Vagina (tissue), 2 donors: ENCODE results near the gene SNX1. TPM values are rescaled to one million over a fixed set of nuclear protein-coding genes. Genes with fewer than 3 reads are reported as not detected.
A peak's percentile ranks its signal among the peaks of the same experiment; 100 is the strongest.

Experiments
- DNase-seq, 2 donors: peaks; one replicate each; pipeline ENCODE4 v3.0.0-alpha.2; 2017; ENCODE audit errors: extremely low spot score in 2 of 2
- H3K27ac ChIP-seq: fragments of 200-600 bp; sonication (generic); one replicate; pipeline ENCODE4 v1.5.1; 2019
- H3K27me3 ChIP-seq: fragments of 200-600 bp; sonication (generic); one replicate; pipeline ENCODE4 v1.5.1; 2019
- H3K36me3 ChIP-seq, 2 donors: fragments of 200-600 bp; sonication (generic); one replicate each; pipeline ENCODE4 v1.5.1; 2017 to 2019
- H3K4me1 ChIP-seq: fragments of 200-600 bp; sonication (generic); one replicate; pipeline ENCODE4 v1.5.1; 2019
- H3K4me3 ChIP-seq, 2 donors: fragments of 200-600 bp; sonication (generic); 1 replicate in 1 of 2; 2 replicates in 1 of 2; pipeline ENCODE4 v1.5.1; 2016 to 2019
- H3K9me3 ChIP-seq: fragments of 200-600 bp; sonication (generic); one replicate; pipeline ENCODE4 v1.5.1; 2019
- POLR2A ChIP-seq, 2 donors: fragments of 450-650 bp; IDR thresholded peaks; one replicate each; pipeline ENCODE4 v1.6.1; 2017; ENCODE audit warnings: antibody characterized with exemption in 2 of 2, mild to moderate bottlenecking in 2 of 2, moderate library complexity in 2 of 2
- POLR2AphosphoS5 ChIP-seq, 2 donors: sonication (generic); formaldehyde crosslinking; IDR thresholded peaks; one replicate each; pipeline ENCODE4 v1.9.0; 2017; ENCODE audit warnings: antibody characterized with exemption in 2 of 2, mild to moderate bottlenecking in 2 of 2, low read depth in 1 of 2; ENCODE audit not compliant: insufficient read depth in 1 of 2
- intact Hi-C: fragments of 100-400 bp; cut with DNase I; formaldehyde crosslinking; loops from one replicate; pipeline ENCODE4 v1.15.1; 2023
- total RNA-seq: library from RNA; depleted of rRNA; stranded (reverse); fragments of >200 nt; gene quantifications from one replicate; pipeline ENCODE4 v1.2.3, GENCODE V29; 2016
- TF ChIP-seq, protein P1 (sequence below), 3 experiments: fragments of 450-650 bp in 2 of 3; fragments of 200-600 bp in 1 of 3; sonication (generic) in 1 of 3; IDR thresholded peaks; one replicate each; pipeline ENCODE4 v1.5.1; 2017 to 2019; ENCODE audit warnings: antibody characterized with exemption in 3 of 3, mild to moderate bottlenecking in 2 of 3, moderate library complexity in 2 of 3

The SNX1 gene
- total RNA-seq, 1 donor from 2014 or later = 92.8 TPM

- H3K27me3 ChIP-seq = no peaks in the 10 kb centered on the region
- intact Hi-C loops = loop anchor here (10.0 kb wide), 1 partner anchor 65 kb away; the partner anchor contains the start of gene SNX22
- H3K4me1 ChIP-seq = peaks cover 23% of the 10 kb centered on the region
- DNase-seq = no peak
- TF ChIP-seq POLR2A (IDR thresholded peaks at IDR 0.05) = no peak
- TF ChIP-seq POLR2AphosphoS5 (IDR thresholded peaks at IDR 0.05; ENCODE audit: insufficient read depth in 1 of 2, low read depth in 1 of 2) = no peak
- TF ChIP-seq, protein P1, sequence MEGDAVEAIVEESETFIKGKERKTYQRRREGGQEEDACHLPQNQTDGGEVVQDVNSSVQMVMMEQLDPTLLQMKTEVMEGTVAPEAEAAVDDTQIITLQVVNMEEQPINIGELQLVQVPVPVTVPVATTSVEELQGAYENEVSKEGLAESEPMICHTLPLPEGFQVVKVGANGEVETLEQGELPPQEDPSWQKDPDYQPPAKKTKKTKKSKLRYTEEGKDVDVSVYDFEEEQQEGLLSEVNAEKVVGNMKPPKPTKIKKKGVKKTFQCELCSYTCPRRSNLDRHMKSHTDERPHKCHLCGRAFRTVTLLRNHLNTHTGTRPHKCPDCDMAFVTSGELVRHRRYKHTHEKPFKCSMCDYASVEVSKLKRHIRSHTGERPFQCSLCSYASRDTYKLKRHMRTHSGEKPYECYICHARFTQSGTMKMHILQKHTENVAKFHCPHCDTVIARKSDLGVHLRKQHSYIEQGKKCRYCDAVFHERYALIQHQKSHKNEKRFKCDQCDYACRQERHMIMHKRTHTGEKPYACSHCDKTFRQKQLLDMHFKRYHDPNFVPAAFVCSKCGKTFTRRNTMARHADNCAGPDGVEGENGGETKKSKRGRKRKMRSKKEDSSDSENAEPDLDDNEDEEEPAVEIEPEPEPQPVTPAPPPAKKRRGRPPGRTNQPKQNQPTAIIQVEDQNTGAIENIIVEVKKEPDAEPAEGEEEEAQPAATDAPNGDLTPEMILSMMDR (IDR thresholded peaks at IDR 0.05) = no peak
- H3K9me3 ChIP-seq = no peaks in the 10 kb centered on the region
- H3K4me3 ChIP-seq = no peak overlapping the region
- H3K27ac ChIP-seq = no peak overlapping the region
- peaks cover 0 to 23% of the 10 kb centered on the region in 2 donors for H3K36me3 ChIP-seq
Observed at GRCh38 chr15:64089543-64090280, 6.1 kb upstream of the SNX1 start.

- intact Hi-C loops = loop anchor here (10.0 kb wide), 1 partner anchor 64 kb away; the partner anchor contains the start of gene SNX22
- no peak for DNase-seq
- H3K27me3 ChIP-seq = no peaks in the 10 kb centered on the region
- peaks cover 0 to 22% of the 10 kb centered on the region in 2 donors for H3K36me3 ChIP-seq
- H3K9me3 ChIP-seq = no peaks in the 10 kb centered on the region
- H3K4me1 ChIP-seq = peaks cover 31% of the 10 kb centered on the region
- TF ChIP-seq, protein P1 (IDR thresholded peaks at IDR 0.05) = no peak
- TF ChIP-seq POLR2AphosphoS5 (IDR thresholded peaks at IDR 0.05; ENCODE audit: insufficient read depth in 1 of 2, low read depth in 1 of 2) (no peak), POLR2A (IDR thresholded peaks at IDR 0.05) (no peak)
- no peak overlapping the region for H3K4me3 ChIP-seq
- no peak overlapping the region for H3K27ac ChIP-seq
Observed at GRCh38 chr15:64090527-64090926, 5.3 kb upstream of the SNX1 start.

DNA sequence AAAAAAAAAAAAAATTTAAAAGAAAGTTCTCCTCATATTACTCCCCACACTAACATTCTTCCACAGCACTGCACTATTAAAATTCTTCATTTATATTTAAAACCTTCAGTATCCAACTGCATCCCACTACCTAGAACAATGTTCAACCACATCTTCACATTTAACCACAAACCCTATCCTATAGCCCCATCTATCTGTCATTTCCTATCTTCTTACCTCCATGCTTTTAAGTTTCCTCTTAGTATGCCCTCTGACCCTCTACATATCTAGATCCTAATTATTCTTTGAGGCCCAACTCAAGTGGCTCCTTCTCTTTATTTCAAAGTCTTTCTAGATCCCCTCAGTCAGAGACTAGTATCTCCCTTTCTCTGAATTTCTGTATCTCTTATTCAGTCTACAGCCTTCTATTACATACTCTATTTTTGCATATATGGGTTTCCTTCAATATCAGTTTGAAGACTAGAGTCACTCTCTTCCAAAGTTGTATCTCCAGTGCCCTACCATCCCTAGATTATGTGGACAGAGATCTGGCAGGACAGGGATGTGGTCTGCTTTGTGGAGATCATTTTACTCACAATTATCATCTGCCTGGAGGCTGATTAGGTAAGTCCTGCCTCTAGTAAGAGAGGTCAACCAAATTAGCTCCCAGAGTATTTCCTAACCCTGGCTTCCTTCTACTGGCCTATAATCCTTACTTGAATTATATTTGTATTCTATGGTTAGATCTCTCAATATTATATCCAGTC, 3.5 kb upstream of the SNX1 start:
- TF ChIP-seq POLR2A (IDR thresholded peaks at IDR 0.05) (no peak), POLR2AphosphoS5 (IDR thresholded peaks at IDR 0.05; ENCODE audit: insufficient read depth in 1 of 2, low read depth in 1 of 2) (no peak)
- TF ChIP-seq, protein P1 (IDR thresholded peaks at IDR 0.05) = peak in 1 of 3 experiments; percentile 8
- no peaks in the 10 kb centered on the region for H3K9me3 ChIP-seq
- intact Hi-C loops = loop anchor here (10.0 kb wide), 1 partner anchor 63 kb away; the partner anchor contains the start of gene SNX22
- H3K27ac ChIP-seq = peak overlapping the region; percentile 90
- H3K4me3 ChIP-seq = peak overlapping the region; percentile 82 to 84
- DNase-seq = no peak
- H3K27me3 ChIP-seq = no peaks in the 10 kb centered on the region
- peaks cover 0 to 16% of the 10 kb centered on the region in 2 donors for H3K36me3 ChIP-seq
- H3K4me1 ChIP-seq = peaks cover 42% of the 10 kb centered on the region

- peaks cover 50% of the 10 kb centered on the region for H3K4me1 ChIP-seq
- TF ChIP-seq, protein P1 (IDR thresholded peaks at IDR 0.05) = no peak
- no peaks in the 10 kb centered on the region for H3K9me3 ChIP-seq
- no peaks in the 10 kb centered on the region for H3K27me3 ChIP-seq
- no peak for DNase-seq
- H3K27ac ChIP-seq = peak overlapping the region; percentile 90
- intact Hi-C loops = loop anchor here (10.0 kb wide), 1 partner anchor 62 kb away; the partner anchor contains the start of gene SNX22
- peaks cover 0 to 9% of the 10 kb centered on the region in 2 donors for H3K36me3 ChIP-seq
- H3K4me3 ChIP-seq = peak overlapping the region; percentile 82 to 84
Observed at GRCh38 chr15:64092864-64093626, 2.7 kb upstream of the SNX1 start.
